Gastroesophageal sphincter (tissue), 4 donors: ENCODE data around the gene CIITA. TPM values are rescaled to one million over a fixed set of nuclear protein-coding genes. Genes with fewer than 3 reads are reported as not detected.

Experiments
- ATAC-seq: fragments of 150-250 bp; one replicate; pipeline ENCODE4 v1.9.1; 2016; ENCODE audit warnings: mild to moderate bottlenecking, moderate library complexity
- H3K27ac ChIP-seq, 4 donors: fragments of 200-600 bp; sonication (generic) in 3 of 4; 1 replicate in 3 of 4; 2 replicates in 1 of 4; pipeline ENCODE4 v1.5.1; 2016 to 2019
- H3K27me3 ChIP-seq: fragments of 200-600 bp; sonication (generic); one replicate; pipeline ENCODE4 v1.5.1; 2019
- H3K36me3 ChIP-seq, 2 donors: fragments of 200-600 bp; sonication (generic); one replicate each; pipeline ENCODE4 v1.5.1; 2019; ENCODE audit warnings: control low read depth in 1 of 2
- H3K4me1 ChIP-seq, 3 donors: fragments of 200-600 bp; sonication (generic); 1 replicate in 2 of 3; 2 replicates in 1 of 3; pipeline ENCODE4 v1.5.1; 2016 to 2019; ENCODE audit warnings: control low read depth in 2 of 3
- H3K4me3 ChIP-seq, 2 donors: fragments of 200-600 bp; sonication (generic); one replicate each; pipeline ENCODE4 v1.5.1; 2019; ENCODE audit warnings: mild to moderate bottlenecking in 1 of 2, moderate library complexity in 1 of 2
- H3K9me3 ChIP-seq, 3 donors: fragments of 200-600 bp; sonication (generic); one replicate each; pipeline ENCODE4 v1.5.1; 2017 to 2019; ENCODE audit warnings: control low read depth in 2 of 3
- EP300 ChIP-seq: sonication (generic); formaldehyde crosslinking; IDR thresholded peaks from one replicate; pipeline ENCODE4 v1.6.1; 2017; ENCODE audit warnings: antibody characterized with exemption, mild to moderate bottlenecking
- POLR2A ChIP-seq, 2 donors: fragments of 450-650 bp; IDR thresholded peaks; one replicate each; pipeline ENCODE4 v1.6.1; 2017; ENCODE audit warnings: antibody characterized with exemption in 2 of 2, mild to moderate bottlenecking in 2 of 2, moderate library complexity in 1 of 2
- POLR2AphosphoS5 ChIP-seq: sonication (generic); formaldehyde crosslinking; IDR thresholded peaks from one replicate; pipeline ENCODE4 v1.6.1; 2017; ENCODE audit warnings: antibody characterized with exemption
- WGBS, 2 donors: methylation state at CpG; one replicate each; pipeline ENCODE4 v1.1.5; 2018; ENCODE audit warnings: low coverage in 1 of 2; 5-methylcytosine and 5-hydroxymethylcytosine counted together
- total RNA-seq, 4 donors: library from RNA; depleted of rRNA; stranded (reverse); fragments of >200 nt; gene quantifications; one replicate each; pipeline ENCODE4 v1.1.0, GENCODE V29; 2016
- TF ChIP-seq, protein P1 (sequence below), 4 experiments: fragments of 200-600 bp in 2 of 4; fragments of 450-650 bp in 2 of 4; sonication (generic) in 1 of 4; IDR thresholded peaks; one replicate each; pipeline ENCODE4 v1.5.1; 2017 to 2019; ENCODE audit warnings: antibody characterized with exemption in 4 of 4, mild to moderate bottlenecking in 2 of 4, moderate library complexity in 2 of 4

CIITA gene
- total RNA-seq, 4 donors from 2014 or later = 4.3 to 26.5 (median 7.4) TPM

GRCh38 chr16:10878644-10879501 is 1.9 kb downstream of the CIITA start:
- Histone ChIP-seq H3K4me3 (peak overlapping the region; percentile 33 to 62), H3K36me3 (no peaks in the 10 kb centered on the region), H3K4me1 (peaks cover 0 to 27% (median 7%) of the 10 kb centered on the region in 3 donors), H3K27me3 (peaks cover 92% of the 10 kb centered on the region), H3K9me3 (no peaks in the 10 kb centered on the region), H3K27ac (peak overlapping the region in 3 of 4 donors; percentile 45 to 50 (median 49))
- 2 to 5% methylated on average over 13 to 27 of the region's 49 CpGs for WGBS, 2 donors
- ATAC-seq = peak; percentile 59
- TF ChIP-seq, protein P1, sequence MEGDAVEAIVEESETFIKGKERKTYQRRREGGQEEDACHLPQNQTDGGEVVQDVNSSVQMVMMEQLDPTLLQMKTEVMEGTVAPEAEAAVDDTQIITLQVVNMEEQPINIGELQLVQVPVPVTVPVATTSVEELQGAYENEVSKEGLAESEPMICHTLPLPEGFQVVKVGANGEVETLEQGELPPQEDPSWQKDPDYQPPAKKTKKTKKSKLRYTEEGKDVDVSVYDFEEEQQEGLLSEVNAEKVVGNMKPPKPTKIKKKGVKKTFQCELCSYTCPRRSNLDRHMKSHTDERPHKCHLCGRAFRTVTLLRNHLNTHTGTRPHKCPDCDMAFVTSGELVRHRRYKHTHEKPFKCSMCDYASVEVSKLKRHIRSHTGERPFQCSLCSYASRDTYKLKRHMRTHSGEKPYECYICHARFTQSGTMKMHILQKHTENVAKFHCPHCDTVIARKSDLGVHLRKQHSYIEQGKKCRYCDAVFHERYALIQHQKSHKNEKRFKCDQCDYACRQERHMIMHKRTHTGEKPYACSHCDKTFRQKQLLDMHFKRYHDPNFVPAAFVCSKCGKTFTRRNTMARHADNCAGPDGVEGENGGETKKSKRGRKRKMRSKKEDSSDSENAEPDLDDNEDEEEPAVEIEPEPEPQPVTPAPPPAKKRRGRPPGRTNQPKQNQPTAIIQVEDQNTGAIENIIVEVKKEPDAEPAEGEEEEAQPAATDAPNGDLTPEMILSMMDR (IDR thresholded peaks at IDR 0.05) = no peak
- TF ChIP-seq POLR2A (IDR thresholded peaks at IDR 0.05) (no peak), EP300 (no peak), POLR2AphosphoS5 (no peak)

GRCh38 chr16:10879681-10880589 is 2.9 kb downstream of the CIITA start:
- peak overlapping the region; percentile 33 to 62 for H3K4me3 ChIP-seq
- H3K36me3 ChIP-seq = no peaks in the 10 kb centered on the region
- H3K9me3 ChIP-seq = no peaks in the 10 kb centered on the region
- H3K27ac ChIP-seq = peak overlapping the region in 3 of 4 donors; percentile 45 to 50 (median 49)
- WGBS, 2 donors = 57 to 58% methylated on average over 5 to 6 of the region's 21 CpGs
- ATAC-seq = no peak
- H3K27me3 ChIP-seq = peaks cover 82% of the 10 kb centered on the region
- TF ChIP-seq EP300 = no peak
- TF ChIP-seq POLR2A (IDR thresholded peaks at IDR 0.05) = no peak
- TF ChIP-seq, protein P1 (IDR thresholded peaks at IDR 0.05) = no peak
- no peak for TF ChIP-seq POLR2AphosphoS5
- H3K4me1 ChIP-seq = peaks cover 0 to 27% (median 7%) of the 10 kb centered on the region in 3 donors

- H3K27me3 ChIP-seq = peaks cover 73% of the 10 kb centered on the region
- TF ChIP-seq, protein P1 (IDR thresholded peaks at IDR 0.05) = no peak
- TF ChIP-seq POLR2AphosphoS5 (no peak), POLR2A (IDR thresholded peaks at IDR 0.05) (no peak), EP300 (no peak)
- 87% methylated on average over 7 to 8 of the region's 10 CpGs for WGBS, 2 donors
- ATAC-seq = no peak
- H3K36me3 ChIP-seq = no peaks in the 10 kb centered on the region
- no peaks in the 10 kb centered on the region for H3K9me3 ChIP-seq
- peaks cover 0 to 27% (median 7%) of the 10 kb centered on the region in 3 donors for H3K4me1 ChIP-seq
- H3K27ac ChIP-seq = peak overlapping the region in 1 of 4 donors; percentile 50
- H3K4me3 ChIP-seq = peak overlapping the region in 1 of 2 donors; percentile 62
Measured at GRCh38 chr16:10880594-10881452, 3.8 kb downstream of the CIITA start.

GRCh38 chr16:10881479-10882030 is 4.6 kb downstream of the CIITA start:
- no peak for ATAC-seq
- peaks cover 65% of the 10 kb centered on the region for H3K27me3 ChIP-seq
- no peak overlapping the region for H3K4me3 ChIP-seq
- TF ChIP-seq, protein P1 (IDR thresholded peaks at IDR 0.05) = no peak
- no peak for TF ChIP-seq POLR2A (IDR thresholded peaks at IDR 0.05)
- no peak for TF ChIP-seq EP300
- TF ChIP-seq POLR2AphosphoS5 = no peak
- H3K27ac ChIP-seq = no peak overlapping the region
- no peaks in the 10 kb centered on the region for H3K9me3 ChIP-seq
- H3K36me3 ChIP-seq = no peaks in the 10 kb centered on the region
- WGBS, 2 donors = 60 to 76% methylated on average over 7 of the region's 7 CpGs
- H3K4me1 ChIP-seq = peaks cover 0 to 27% (median 7%) of the 10 kb centered on the region in 3 donors
